LNCaP clone FGC (cell line): Measurements from ENCODE around the gene KCNMB1.

Experiments
- DNase-seq: peaks from one replicate; pipeline ENCODE4 v3.0.0-alpha.2; 2011; ENCODE audit warnings: low read depth
- H3K4me3 ChIP-seq: 2 replicates; pipeline ENCODE4 v1.5.1; 2011; ENCODE audit warnings: mild to moderate bottlenecking, low read depth, low read length, control low read depth
- CTCF ChIP-seq: IDR thresholded peaks from 2 replicates; pipeline ENCODE4 v1.5.1; 2012; ENCODE audit warnings: mild to moderate bottlenecking; ENCODE audit not compliant: control insufficient read depth, insufficient read depth; ENCODE audit errors: extremely low read depth

The KCNMB1 gene, protein sequence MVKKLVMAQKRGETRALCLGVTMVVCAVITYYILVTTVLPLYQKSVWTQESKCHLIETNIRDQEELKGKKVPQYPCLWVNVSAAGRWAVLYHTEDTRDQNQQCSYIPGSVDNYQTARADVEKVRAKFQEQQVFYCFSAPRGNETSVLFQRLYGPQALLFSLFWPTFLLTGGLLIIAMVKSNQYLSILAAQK

DNA sequence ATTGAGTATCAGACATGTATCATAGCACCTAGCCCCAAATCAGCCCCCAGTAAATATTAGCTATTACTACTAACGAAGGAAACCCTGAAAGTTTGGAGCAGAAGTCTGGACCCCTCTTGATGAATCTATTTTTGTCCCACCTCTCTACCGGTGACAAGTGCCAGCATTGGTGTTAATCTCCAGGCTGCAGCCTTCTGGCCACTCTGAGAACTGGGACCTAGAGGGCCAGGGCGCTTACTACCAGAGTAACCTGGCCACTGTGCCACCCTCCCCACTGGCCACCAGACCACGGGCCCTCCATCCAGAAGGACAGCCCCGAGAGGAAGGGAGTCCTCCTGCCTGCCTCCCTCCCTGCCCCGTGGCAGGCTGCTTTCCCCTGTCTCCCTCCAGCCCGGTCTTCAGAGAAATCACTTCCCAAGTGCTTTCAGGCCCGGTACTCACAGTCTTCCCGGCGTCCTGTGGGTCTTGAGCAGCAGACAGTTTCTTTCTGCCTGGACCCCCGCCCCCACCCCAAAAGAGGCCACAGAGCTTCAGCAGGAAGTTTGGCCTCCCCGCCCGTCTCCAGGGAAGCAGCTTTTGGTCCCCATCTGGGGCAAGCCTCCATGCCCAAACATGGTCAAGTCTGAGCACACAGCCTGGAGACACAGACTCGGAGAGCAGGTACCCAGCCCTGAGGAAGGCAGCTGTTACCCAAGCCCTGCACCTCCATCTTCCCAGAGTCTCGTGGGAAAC is at the start of gene KCNMB1:
TSS of gene KCNMB1 (minus strand) at position 550 of the 732 bp plus-strand sequence. CDS start 3,920 bp downstream, outside the sequence.
- no peak for TF ChIP-seq CTCF
- no peak for DNase-seq
- H3K4me3 ChIP-seq, result no peak within 1 kb of the TSS

DNA sequence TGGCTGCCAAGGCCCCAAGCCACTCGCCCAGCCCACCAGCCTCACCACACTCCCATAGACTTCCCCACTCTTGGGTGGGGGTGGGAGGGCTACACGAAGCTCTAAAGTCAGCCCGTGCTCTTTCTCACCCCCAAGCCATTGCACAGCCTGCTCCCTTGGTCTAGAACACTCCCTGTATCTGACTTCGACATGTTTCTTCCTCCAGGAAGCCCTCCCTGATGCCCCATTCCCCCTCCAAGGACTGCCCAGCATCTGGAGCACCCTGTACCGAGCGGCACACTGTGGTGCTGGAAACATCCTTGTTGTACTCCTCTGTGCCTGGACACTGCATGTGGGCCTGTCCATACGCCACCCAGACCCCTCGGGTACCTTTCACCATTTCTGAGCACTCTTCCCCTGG is 49.4 kb upstream of the KCNMB1 start:
- H3K4me3 ChIP-seq, result no peak overlapping the region
- TF ChIP-seq CTCF, result no peak
- no peak for DNase-seq

DNA sequence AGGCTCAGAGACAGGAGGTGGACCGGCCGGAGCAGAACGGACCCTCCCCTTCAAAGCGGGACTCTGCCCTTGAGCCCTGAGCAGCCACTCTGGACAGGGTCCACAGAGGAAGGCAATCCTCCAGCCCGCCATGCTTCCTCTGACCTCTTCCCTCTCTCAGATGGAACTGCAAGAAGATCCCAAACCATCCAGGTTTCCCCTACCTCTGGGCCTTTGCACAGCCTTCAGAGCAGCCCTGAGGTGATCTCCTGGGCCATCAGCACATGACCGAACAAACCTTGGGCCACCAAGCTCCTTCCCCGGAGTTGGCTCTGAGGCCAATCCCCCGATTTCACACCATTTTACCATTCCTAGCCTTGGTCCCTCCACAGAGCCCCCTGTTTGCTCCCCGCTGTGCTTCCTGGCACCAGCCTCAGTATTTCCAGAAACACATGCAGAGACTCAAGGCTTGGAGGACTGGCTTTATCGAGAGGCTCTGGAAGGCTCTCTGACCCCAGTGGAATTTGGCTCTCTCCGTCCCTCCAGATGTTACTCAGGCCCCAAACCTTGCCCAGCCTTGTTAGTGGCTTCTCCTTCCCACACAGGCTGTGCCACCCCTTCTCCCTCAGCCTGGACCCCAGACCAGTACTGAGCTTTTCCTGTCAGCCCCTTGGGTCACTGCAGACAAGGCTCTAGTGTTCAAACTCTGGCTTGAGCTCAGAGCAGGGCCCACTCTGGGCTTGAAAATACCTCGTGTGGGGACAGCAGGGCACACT is 48.6 kb upstream of the KCNMB1 start:
- no peak for TF ChIP-seq CTCF
- H3K4me3 ChIP-seq, result no peak overlapping the region
- DNase-seq, result no peak

GRCh38 chr5:170436335-170436734 is 47.2 kb upstream of the KCNMB1 start:
- no peak for DNase-seq
- no peak overlapping the region for H3K4me3 ChIP-seq
- no peak for TF ChIP-seq CTCF

DNA sequence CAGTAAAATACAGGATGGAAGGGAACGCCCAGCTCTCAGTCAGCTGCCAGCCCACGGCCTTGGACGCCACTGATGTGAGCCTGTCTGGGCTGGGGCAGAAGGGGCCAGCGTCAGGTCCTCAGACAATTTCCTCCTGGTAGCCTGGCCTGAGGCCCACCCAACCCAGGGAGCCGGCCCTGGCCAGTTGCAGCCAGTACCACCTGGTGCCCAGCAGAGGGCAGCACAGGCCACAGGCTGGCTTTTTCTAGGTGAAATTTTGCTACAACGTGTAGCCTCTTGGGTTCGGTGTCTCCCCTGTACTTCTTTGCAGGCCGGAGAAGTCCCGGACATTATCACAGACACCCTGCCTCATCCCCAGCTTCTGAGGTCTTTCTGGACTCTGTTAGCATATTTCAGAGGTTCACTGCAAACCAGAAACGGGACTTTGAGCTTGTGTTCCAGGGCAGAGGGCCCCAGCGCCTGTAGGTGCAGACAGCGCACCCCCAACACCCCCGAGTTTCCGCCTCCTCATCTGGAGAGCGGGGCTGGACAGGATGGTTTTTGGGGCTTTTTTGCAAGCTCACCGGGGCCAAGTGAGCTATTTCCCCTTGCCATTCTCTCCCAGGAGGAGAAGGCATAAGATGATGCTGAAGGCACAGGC is 45.9 kb upstream of the KCNMB1 start:
- no peak overlapping the region for H3K4me3 ChIP-seq
- DNase-seq, result no peak
- peak; percentile 94 for TF ChIP-seq CTCF

DNA sequence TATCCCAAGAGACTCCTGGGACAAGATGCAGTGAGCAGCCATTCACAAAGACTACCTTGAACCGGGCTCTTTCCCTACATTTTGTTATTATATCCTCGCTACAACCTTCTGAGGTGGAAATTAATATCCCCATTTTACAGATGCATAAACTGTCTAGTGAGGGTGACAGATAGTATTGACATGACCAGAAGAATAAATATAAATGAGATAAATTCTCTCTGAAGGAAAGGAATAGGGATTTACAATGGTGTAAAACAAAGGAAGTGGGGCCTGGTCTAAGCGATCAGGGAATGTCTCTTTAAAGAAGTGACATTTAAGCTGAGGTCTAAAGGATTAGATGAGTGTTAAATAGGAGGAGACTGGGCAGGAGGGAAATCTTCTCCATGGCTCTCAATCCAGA is 43.5 kb upstream of the KCNMB1 start:
- TF ChIP-seq CTCF, result no peak
- DNase-seq, result no peak
- no peak overlapping the region for H3K4me3 ChIP-seq
